ENCODE results near the gene RDH11. TPM values are rescaled to one million over a fixed set of nuclear protein-coding genes. Genes with fewer than 3 reads are reported as not detected.

Gene RDH11
- polyA plus RNA-seq, 1 donor (not counting 4 experiments of a cell fraction or from before 2014, with no cell fraction given), result 202 TPM

DNA sequence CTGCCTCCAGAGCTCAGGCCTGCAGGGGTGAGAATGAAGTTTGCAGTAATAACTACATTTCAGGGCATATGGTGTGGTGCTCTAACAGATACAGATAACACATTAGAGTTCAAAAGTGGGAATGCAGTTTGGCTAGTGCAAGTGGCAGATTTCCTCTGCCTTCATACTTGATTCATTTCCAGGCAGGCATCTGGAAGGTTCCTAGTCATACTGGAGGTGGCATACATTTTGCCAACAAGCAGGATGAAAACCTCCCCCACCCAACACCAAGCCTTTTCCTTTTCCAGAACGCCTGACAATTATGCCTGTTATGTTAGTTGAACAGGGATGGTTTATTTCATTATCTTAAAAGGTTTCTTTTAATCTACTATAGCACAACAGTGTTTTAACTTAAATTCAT is 45.4 kb downstream of the RDH11 start:
- Histone ChIP-seq H3K79me2 (ENCODE audit: control insufficient read depth, insufficient read depth, low read length) (no peaks in the 10 kb centered on the region), H2AFZ (ENCODE audit: control insufficient read depth, low read length) (no peak overlapping the region), H3K4me1 (ENCODE audit: control insufficient read depth, extremely low read depth, insufficient read depth, low read length) (peaks cover 15% of the 10 kb centered on the region), H3K27me3 (ENCODE audit: control insufficient read depth, extremely low read depth, insufficient read depth, low read length) (no peaks in the 10 kb centered on the region), H3K9me1 (ENCODE audit: control insufficient read depth, extremely low read depth, insufficient read depth, low read length) (no peaks in the 10 kb centered on the region), H3K4me3 (ENCODE audit: control insufficient read depth in 2 of 3, extremely low read depth in 1 of 3, insufficient read depth in 2 of 3, low read depth in 1 of 3, low read length in 3 of 3) (no peak overlapping the region), H3K36me3 (ENCODE audit: control insufficient read depth in 2 of 2, extremely low read depth in 1 of 2, insufficient read depth in 2 of 2, low read length in 2 of 2) (peaks cover 11 to 50% of the 10 kb centered on the region in 2 experiments), H3K9me3 (ENCODE audit: control insufficient read depth, low read depth, low read length) (no peaks in the 10 kb centered on the region), H3K9ac (ENCODE audit: control insufficient read depth, extremely low read depth, insufficient read depth, low read length) (no peak overlapping the region), H3K4me2 (ENCODE audit: control insufficient read depth, extremely low read depth, insufficient read depth, low read depth, low read length) (no peak overlapping the region), H4K20me1 (ENCODE audit: control insufficient read depth, extremely low read depth, insufficient read depth, low read length) (no peaks in the 10 kb centered on the region), H3K27ac (ENCODE audit: control insufficient read depth, insufficient read depth, low read length) (peak overlapping the region; percentile 69)
- TF ChIP-seq, protein P1, sequence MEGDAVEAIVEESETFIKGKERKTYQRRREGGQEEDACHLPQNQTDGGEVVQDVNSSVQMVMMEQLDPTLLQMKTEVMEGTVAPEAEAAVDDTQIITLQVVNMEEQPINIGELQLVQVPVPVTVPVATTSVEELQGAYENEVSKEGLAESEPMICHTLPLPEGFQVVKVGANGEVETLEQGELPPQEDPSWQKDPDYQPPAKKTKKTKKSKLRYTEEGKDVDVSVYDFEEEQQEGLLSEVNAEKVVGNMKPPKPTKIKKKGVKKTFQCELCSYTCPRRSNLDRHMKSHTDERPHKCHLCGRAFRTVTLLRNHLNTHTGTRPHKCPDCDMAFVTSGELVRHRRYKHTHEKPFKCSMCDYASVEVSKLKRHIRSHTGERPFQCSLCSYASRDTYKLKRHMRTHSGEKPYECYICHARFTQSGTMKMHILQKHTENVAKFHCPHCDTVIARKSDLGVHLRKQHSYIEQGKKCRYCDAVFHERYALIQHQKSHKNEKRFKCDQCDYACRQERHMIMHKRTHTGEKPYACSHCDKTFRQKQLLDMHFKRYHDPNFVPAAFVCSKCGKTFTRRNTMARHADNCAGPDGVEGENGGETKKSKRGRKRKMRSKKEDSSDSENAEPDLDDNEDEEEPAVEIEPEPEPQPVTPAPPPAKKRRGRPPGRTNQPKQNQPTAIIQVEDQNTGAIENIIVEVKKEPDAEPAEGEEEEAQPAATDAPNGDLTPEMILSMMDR (optimal IDR thresholded peaks at IDR 0.05 in 1 of 3, IDR thresholded peaks at IDR 0.05 in 1 of 3, conservative IDR thresholded peaks at IDR 0.05 in 1 of 3; ENCODE audit: extremely low read depth in 1 of 3, insufficient read depth in 2 of 3, low read length in 3 of 3), result no peak
- no peak for TF ChIP-seq EZH2 (IDR thresholded peaks at IDR 0.05; ENCODE audit: low read length)
- no peak for FAIRE-seq
- dilution Hi-C loops (cut with MboI; ENCODE audit: extremely low pct_ligation_motif_present, low sequenced_read_pairs), result no loop called here
- no peak for DNase-seq (ENCODE audit: low read depth, low spot score)

DNA sequence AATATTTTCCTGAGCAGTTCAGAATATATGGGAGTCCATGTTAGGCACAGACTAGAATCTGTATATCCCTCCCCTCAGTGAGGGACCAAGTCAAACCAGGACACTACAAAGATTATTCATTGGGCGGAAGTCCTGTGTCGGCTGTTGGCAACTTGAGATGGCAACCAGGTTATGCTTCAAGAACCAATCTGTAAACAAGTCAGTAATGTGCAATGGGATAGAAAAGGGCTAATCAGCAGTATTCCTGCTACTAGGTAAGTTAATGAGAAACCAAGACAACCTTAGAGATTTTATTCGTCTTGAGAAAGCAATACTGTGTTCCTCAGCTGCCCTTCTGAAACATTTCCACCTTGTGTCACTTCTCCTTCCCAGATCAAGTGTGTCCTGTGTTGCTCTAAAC is 49.4 kb downstream of the RDH11 start:
- Histone ChIP-seq H3K27ac (ENCODE audit: control insufficient read depth, insufficient read depth, low read length) (no peak overlapping the region), H3K4me2 (ENCODE audit: control insufficient read depth, extremely low read depth, insufficient read depth, low read depth, low read length) (no peak overlapping the region), H3K9ac (ENCODE audit: control insufficient read depth, extremely low read depth, insufficient read depth, low read length) (no peak overlapping the region), H3K27me3 (ENCODE audit: control insufficient read depth, extremely low read depth, insufficient read depth, low read length) (no peaks in the 10 kb centered on the region), H2AFZ (ENCODE audit: control insufficient read depth, low read length) (no peak overlapping the region), H3K79me2 (ENCODE audit: control insufficient read depth, insufficient read depth, low read length) (no peaks in the 10 kb centered on the region), H3K9me3 (ENCODE audit: control insufficient read depth, low read depth, low read length) (no peaks in the 10 kb centered on the region), H3K4me1 (ENCODE audit: control insufficient read depth, extremely low read depth, insufficient read depth, low read length) (peaks cover 13% of the 10 kb centered on the region), H3K9me1 (ENCODE audit: control insufficient read depth, extremely low read depth, insufficient read depth, low read length) (no peaks in the 10 kb centered on the region), H3K36me3 (ENCODE audit: control insufficient read depth in 2 of 2, extremely low read depth in 1 of 2, insufficient read depth in 2 of 2, low read length in 2 of 2) (peaks cover 5 to 28% of the 10 kb centered on the region in 2 experiments), H4K20me1 (ENCODE audit: control insufficient read depth, extremely low read depth, insufficient read depth, low read length) (no peaks in the 10 kb centered on the region), H3K4me3 (ENCODE audit: control insufficient read depth in 2 of 3, extremely low read depth in 1 of 3, insufficient read depth in 2 of 3, low read depth in 1 of 3, low read length in 3 of 3) (no peak overlapping the region)
- FAIRE-seq (no peak), DNase-seq (ENCODE audit: low read depth, low spot score) (no peak)
- TF ChIP-seq, protein P1 (optimal IDR thresholded peaks at IDR 0.05 in 1 of 3, IDR thresholded peaks at IDR 0.05 in 1 of 3, conservative IDR thresholded peaks at IDR 0.05 in 1 of 3; ENCODE audit: extremely low read depth in 1 of 3, insufficient read depth in 2 of 3, low read length in 3 of 3), result no peak
- no peak for TF ChIP-seq EZH2 (IDR thresholded peaks at IDR 0.05; ENCODE audit: low read length)
- dilution Hi-C loops (cut with MboI; ENCODE audit: extremely low pct_ligation_motif_present, low sequenced_read_pairs), result no loop called here
